GM08714 (cell line): ENCODE measurements around the gene ZDHHC11B.
"Not testable (repeated sequence)": the region's sequence is repeated elsewhere in the genome, so short reads cannot be mapped to it uniquely, and the experiment has no call there.

Source experiments
- H3K4me3 ChIP-seq: fragments of 200-500 bp; sonication (Bioruptor generic); 2 replicates; pipeline ENCODE4 v1.5.1; 2014; ENCODE audit warnings: mild to moderate bottlenecking, low read length, inconsistent platforms
- ZNF274 ChIP-seq: IDR thresholded peaks from 2 replicates; pipeline ENCODE4 v1.6.1; 2012; ENCODE audit warnings: mild to moderate bottlenecking, low read depth, low read length

Gene ZDHHC11B

DNA sequence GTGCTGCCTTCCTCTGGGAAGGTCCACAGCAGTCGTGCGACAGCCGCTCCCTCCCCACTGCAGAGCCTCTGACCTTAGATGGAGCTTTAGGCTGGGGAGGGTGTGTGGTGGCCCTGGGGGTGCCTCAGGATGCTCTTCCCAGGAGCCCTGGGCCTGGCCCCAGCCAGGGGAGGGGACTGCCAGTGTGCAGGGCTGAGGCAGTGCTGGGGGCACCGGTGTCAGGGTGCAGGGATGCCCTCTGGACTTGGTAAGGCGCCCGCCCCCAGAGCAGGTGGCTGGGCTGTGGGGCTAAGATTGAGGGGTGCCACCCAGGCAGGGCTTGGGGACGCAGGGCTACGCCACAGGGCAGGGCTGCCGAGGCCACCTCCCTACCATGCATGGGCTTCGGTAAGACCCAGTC, 13.9 kb downstream of the ZDHHC11B start:
- not testable (repeated sequence) for H3K4me3 ChIP-seq

DNA sequence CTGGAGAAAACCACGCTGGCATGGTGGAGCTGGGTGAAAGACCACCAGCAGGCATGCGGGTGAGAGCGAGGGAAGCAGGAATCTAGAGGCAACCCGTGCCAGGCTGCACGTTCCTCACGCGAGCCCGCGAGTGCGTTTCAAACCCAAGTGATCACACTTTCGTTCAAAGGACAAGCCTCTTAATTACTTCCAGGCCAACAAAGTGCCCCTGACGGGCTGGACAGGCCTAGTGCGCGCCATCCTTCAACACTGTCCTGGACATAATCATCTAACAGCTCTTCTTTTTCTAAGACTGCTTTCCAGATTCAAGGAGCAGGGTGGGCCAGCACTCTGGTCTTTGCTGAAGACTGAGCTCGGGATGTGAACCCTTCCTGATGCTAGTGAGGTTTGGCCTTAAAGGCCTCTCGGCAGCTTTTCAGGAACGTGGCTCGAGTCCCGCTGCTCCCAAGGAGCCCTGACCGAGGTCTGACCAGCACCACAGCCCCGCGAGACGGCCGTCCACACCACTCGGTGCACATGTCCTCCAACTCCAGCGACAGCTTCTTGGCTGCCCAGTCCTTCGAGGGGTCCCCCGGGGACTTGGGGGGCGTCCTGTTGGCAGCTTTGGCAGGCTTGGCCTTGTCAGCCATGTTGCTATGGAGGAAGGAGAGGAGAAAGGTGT, 14.9 kb downstream of the ZDHHC11B start:
- not testable (repeated sequence) for H3K4me3 ChIP-seq

DNA sequence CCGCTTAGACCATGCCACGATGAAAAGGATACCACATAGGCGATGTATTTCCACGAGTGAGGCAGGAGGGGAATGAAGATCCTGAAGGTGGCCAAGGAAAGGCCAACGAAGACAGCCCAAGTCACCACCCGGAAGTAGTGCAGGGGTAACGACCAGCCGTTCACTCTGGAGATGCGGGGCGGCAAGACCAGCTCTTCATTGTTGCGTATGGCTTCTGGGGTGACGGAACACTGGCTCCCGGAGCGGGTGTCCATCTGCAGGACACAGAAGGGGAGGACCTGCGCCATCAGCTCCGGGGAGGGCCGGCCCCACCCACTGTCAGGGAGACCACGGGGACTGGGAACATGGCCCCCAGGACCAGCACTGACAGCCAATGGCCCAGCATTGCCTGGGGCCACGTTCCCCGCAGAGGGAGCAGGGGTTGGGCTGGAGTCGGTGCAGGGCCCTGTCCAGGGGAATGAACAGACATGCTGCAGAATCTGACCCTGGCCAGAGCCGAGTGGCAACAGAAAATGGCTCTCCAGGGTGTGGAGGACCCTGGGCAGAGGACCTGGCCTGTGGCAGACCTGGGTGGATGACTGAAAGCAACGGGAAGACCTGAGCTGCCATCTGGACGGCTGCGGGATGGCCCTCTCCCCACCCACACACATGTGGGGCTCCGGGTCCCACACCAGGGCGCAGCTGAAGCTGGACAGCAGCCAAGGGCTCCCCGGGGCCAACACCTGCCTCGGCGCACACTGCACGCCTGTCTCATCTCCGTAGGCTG, 17.7 kb downstream of the ZDHHC11B start:
- H3K4me3 ChIP-seq = no peak overlapping the region
- TF ChIP-seq ZNF274 = no peak

DNA sequence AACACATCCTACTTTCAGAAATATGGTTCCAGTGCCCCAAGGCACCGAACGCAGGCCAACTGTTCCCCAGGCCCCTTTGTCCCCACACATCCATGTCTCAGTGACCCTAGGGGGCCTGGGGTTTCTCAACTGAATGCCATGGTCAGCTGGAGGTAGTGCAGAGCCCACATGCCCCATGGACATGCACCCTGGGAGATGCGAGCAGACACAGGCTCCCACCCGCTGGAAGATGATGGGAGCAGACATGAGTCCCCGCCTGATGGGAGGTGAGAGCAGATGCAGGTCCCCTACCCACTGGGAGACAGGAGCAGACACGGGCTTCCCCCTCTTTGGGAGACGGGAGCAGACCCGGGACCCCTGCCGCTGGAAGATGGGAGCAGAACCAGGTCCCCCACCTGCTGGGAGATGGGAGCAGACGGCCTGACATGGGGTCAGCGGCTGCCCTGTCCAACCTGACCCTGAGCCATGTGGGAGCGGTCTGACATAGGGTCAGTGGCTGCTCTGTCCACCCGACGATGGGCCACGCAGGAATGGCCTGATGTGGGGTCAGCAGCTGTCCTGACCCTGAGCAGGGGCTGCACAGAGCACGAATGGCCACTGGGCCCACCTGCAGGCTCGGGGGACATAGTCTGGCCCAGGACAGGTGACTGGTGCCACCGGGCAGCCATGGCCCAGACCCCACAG, 18.4 kb downstream of the ZDHHC11B start:
- no peak overlapping the region for H3K4me3 ChIP-seq
- no peak for TF ChIP-seq ZNF274

DNA sequence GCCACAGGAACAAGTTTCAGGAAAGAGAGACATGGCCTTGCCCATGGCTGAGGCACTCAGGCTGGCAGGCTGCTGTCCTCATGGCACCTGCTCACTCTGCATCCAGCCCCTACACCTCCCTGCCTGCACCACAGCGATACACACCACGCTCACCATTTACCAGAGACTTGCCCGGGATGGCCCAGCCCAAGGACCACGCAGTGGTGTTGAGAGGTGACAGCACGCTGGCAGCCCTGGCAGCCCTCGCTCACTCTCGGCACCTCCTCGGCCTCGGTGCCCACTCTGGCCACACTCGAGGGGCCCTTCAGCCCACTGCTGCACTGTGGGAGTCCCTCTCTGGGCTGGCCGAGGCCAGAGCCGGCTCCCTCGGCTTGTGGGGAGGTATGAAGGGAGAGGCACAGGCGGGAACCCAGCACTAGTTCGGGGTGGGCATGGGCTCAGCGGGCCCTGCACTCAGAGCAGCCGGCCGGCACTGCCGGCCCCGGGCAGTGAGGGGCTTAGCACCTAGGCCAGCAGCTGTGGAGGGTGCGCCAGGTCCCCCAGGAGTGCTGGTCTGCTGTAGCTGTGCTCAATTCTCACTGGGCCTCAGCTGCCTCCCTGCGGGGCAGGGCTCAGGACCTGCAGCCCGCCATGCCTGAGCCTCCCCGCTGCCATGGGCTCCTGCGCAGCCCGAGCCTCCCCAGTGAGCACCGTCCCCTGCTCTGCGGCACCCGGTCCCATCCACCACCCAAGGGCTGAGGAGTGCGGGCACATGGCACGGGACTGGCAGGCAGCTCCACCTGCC, 20.3 kb downstream of the ZDHHC11B start:
- no peak for TF ChIP-seq ZNF274
- no peak overlapping the region for H3K4me3 ChIP-seq

DNA sequence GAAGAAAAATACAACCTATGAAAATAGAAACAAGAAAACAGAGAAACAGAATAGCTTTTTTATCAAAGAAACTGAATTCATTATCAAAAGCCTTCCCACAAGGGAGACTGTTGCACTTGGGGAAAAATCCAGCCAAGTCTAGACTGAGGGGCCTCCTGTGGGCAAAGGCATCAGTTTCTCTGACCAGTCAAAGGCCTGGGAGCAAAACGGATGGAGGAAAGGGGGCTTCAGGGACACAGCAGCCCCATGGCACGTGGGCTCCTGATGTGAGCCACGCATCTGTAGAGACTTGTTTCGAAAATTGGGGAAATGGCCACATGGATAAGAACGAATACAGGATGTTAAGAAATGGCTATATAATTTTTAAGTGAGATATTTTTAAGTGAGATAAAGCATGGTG, 21.1 kb downstream of the ZDHHC11B start:
- no peak for TF ChIP-seq ZNF274
- no peak overlapping the region for H3K4me3 ChIP-seq

DNA sequence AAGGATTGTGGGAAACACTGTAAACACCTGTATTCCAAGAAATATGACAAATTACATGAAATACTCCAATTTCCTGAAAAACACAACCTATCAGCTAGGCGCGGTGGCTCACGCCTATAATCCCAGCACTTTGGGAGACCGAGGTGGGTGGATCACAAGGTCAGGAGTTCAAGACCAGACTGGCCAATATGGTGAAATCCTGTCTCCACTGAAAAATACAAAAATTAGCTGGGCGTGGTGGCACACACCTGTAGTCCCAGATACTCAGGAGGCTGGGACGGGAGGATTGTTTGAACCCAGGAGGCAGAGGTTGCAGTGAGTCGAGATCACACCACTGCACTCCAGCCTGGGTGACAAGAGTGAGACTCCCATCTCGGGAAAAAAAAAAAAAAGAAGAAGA, 21.5 kb downstream of the ZDHHC11B start:
- not testable (repeated sequence) for H3K4me3 ChIP-seq

DNA sequence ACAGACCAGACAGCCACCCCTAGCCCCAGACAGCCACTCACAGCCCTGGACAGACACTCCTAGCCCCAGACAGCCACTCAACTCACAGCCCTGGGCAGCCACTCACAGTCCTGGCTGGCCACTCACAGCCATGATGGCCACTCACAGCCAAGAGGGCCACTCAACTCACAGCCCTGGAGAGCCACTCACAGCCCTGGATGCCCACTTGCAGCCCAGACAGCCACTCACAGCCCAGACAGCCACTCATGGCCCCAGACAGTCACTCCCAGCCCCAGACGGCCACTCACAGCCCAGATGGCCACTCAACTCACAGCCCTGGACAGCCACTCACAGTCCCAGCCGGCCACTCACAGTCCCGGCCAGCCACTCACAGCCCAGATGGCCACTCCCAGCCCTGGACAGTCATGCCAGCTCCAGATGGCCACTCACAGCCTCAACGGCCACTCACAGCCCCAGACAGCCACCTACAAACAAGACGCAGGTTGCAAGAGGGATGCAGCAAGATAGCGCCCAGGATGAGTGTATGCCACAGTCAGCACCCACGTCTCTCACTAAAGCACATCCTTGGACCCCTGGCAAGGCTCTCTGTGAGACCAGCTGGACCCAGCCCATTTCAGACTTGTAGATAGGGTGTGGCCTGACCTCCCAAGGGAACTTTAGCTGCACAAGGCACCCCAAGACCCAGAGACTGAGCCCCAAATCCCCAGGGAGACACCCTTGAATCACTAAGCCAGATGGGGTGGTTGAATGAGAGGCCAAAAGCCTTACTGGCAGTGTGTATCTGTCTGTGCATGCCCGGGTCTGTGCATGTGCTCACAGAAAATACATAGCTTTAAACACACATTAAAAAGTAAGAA, 22.4 kb downstream of the ZDHHC11B start:
- no peak overlapping the region for H3K4me3 ChIP-seq
- no peak for TF ChIP-seq ZNF274

DNA sequence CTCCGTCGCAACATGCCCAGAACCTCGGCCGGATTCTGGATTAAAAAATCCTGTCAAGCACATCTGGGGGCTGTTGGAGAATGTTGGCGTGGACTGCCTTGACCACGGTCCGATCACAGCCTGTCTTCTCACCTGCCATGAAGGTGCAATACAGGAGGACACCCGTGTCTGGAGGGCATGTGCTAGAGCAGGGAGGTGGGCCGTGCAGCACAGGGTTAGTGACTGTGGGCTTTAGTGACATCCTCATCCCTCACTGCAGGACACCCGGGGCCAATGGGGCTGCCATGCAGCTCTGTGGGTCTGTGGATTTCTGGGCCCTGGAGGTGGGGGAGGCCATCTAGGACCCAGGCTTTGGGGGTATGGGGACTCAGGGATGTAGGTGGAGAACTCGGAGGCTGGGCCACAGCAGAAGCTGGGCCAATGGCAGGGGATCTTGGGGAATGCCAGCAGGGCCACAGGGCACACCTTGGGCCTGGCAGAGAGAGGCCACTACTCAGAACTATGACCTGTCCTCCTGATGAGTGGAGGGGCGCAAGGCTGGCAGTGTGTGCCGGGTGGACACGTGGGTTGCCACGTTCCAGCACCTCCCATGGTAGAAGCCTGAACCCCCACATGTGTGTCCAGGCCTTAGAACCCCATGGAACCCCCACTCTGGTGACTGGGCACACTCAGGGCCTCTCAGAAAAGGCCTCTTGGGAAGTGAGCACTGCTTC, 23.3 kb downstream of the ZDHHC11B start:
- H3K4me3 ChIP-seq = no peak overlapping the region
- TF ChIP-seq ZNF274 = no peak

DNA sequence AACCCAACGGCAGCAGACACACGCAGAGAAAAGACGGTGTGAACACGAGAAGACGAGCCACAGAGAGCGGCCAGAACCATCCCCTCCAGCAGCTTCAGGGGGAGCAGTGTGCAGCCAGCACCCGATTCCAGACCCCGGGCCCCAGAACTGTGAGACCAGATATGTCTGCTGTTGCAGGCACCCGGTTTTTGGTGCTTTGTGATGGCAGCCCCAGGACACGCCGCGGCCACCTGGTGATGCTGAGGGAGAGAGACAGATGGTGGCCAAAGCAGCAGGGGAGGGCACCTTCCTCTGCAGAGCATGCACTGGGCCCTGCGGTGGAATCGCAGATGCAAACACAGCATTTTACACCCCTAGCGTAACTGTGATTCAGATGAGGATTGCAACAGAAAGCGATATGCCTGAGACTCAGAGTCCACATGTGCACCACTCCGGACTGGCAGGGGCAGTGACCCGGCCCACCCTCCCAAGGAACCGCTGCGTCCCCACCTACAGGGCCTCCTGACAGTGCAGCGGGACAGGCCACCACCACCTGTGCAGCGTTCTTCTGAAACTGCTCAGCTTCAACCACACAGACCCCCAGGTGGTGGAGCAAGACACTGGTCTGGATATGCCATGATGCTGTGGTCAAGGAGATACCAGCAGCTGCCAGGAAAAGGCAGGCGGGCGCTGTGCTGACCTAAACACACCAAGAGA, 24.0 kb downstream of the ZDHHC11B start:
- H3K4me3 ChIP-seq = no peak overlapping the region
- TF ChIP-seq ZNF274 = no peak

DNA sequence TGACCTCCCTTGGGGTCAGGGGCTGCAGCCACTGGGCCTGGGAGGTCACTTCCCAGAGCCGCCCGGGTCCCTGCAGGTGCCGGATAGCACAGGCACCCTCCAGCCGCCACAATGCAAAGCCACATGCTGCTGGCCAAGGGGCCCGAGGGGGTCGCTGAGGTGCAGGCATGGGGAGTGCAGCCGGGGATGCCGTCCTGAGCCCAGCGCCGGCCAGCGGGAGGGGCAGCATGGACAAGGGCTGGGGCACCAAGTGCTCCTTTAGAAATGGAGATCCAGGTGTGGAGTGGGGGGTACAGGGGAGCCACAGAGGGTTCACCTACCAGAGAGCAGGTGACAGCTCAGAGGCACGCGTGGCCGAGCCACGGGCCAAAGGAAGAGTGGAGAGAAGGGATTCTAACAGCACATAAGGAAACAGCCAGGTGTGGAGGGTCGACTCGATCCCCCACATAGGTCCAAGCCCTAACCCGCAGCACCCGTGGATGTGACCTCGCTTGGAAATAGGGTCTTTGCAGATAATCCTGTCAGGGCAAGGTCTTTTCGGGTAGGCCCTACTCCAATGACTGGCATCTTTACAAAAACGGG, 24.7 kb downstream of the ZDHHC11B start:
- TF ChIP-seq ZNF274 = no peak
- no peak overlapping the region for H3K4me3 ChIP-seq

DNA sequence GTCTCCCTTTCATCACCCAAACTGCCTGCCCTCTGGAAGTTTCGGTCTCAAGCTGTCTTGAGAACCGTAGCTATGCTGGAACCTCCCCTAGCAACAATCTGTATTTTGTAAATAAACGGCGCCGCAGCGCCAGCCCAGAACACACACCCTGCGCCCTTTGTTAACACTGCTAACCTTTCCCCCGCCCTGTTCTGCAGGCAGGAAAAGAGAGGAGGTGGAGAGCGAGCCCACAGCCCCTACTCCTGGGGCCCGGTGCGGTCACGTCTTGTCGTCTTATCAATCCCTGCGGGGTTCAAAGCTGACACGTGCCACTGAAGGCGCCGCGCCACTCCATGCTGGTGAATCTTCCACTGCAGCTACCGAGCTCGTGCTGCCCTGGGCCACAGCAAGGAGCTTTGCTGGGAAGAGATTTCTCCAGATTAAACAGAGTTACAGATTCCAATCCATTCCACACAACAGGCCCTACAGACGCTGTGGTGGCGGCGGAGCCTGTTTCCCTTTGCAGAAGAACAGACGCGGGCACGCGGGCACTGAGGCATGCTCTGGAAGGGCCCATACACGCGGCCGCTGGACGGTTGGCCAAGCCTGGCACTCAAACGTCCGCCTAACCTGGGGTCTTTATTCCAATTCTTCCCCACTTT, 25.3 kb downstream of the ZDHHC11B start:
- H3K4me3 ChIP-seq = no peak overlapping the region
- TF ChIP-seq ZNF274 = no peak
